ENCODE results near the gene HBP1.
"Not testable (repeated sequence)": the region's sequence is repeated elsewhere in the genome, so short reads cannot be mapped to it uniquely, and the experiment has no call there.

The HBP1 gene

DNA sequence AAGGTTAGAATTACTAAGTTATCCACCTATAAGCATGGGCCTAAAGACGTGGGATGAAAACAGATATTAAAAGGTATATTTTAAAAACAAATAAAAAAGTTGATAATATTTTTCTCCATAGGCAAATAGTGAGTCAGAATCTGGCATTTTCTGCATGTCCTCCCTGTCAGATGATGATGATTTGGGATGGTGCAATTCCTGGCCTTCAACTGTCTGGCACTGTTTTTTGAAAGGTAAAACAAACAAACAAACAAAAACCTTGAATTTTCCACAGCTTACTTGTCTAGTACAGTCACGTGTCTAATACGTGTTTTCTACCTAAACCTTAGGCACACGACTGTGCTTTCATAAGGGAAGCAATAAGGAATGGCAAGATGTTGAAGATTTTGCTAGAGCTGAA lies 17.4 kb downstream of the HBP1 start:
- no peak for DNase-seq

DNA sequence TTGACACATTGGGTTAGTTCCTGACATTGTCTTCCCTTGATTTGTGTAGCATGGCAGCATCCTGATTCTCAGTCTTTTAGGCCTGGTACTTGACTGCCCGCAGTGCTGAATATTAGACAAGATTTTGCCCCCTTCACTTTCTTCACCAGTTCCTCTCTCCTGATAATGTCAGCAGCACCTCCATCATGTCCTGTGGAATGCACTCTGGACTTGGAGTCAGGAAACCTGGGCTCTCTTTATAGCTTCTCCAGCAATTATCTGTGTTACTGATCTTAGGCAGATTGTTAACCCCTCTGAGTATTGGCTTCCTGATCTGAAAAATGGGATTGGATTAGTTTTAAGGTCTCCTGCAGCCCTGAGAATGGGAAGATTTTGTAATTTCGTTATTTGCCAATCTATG lies 19.0 kb downstream of the HBP1 start:
- no peak for DNase-seq

DNA sequence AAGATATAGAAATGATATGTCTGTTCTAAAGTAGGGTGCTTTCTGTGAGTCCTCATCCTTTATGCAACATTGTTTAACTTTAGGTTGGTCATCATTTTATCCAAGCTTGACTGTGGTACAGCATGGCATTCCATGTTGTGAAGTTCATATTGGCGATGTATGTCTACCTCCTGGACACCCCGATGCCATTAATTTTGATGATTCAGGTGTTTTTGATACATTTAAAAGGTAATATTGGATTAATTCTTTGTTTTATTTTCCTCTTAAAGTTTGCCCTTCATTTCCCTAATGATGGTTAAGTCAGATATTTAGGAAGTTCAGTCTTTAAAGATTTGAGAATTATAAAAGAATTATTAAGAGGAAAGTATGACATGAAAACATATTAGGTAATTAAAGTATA lies 21.3 kb downstream of the HBP1 start:
- no peak for DNase-seq

DNA sequence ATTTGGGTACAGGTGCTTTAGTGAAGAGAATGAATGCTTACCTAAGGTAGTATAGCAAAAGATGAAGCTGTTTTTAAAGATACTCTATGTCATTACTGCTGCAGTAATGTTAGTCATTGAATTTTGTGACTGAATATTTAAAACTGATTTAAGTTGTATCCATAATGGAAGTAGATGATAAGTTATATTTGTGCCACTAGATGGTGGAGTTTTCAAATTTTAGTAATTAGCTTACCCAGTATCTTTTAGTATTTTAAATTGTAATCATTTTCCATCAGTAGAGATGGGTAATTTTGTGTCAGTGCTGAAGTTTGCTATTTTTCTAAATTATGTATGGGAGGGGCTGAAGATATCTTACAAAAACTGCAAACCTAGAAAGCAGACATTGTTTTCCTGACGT lies 25.2 kb downstream of the HBP1 start:
- DNase-seq: no peak

DNA sequence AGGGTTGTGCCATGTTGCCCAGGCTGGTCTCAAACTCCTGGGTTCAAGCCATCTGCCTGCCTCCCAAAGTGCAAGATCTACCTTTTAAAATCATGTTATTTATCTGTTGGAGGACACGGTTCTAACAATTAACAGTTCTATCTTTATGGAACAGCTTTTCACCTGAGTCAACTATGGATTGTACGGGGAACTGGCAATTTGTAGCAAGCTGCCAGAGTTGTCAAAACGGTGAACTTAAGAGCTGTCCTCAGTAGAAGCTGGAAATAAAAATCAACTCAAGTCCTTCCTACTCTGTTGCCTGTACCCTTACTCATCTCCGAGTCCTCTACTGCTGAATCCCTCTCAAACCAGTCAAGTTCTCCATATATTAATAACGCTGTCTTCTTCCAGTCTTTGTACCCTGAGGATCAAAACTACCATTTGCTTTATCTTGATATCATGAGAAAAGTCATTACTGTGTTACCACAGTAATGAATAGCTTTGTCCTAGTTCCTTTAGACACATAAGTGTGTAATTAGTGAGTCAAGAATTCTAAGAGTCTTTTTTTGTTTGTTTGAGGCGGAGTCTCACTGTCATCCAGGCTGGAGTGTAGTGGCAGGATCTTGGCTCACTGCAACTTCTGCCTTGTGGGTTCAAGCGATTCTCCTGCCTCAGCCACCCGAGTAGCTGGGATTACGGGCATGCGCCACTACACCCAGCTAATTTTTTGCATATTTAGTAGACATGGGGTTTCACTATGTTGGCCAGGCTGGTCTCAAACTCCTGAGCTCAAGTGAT lies 28.2 kb downstream of the HBP1 start:
- no peak for DNase-seq

DNA sequence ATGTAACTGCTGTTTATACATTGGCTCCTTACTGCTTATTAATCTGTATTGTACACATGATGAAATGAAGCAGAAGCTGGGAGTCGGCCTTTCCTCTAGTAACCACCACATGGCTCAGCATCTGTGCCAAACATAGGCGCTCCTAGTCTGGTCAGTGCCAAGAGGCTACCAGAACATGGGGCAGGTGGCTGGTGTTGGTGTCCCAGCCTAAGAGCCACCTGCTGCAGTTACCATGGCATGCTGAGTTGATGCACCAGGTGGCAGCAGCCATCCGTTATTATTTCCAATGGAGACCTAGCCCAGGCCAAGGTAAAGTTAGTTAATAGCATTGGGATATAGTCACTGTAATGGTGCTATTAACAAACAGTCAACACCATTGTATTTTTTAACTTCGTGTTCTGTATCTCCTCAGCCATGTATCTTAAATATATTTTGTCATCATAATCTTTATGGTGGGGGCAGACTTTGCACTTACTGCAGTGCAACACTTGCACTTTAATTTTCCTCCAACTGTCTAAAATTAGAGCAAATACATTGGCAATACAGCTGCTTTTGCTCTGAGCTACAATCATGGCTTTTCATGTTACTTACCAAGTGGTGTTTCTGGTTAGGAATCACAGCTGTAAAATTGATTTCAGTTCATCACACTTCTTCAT lies 33.1 kb downstream of the HBP1 start:
- no peak for DNase-seq

DNA sequence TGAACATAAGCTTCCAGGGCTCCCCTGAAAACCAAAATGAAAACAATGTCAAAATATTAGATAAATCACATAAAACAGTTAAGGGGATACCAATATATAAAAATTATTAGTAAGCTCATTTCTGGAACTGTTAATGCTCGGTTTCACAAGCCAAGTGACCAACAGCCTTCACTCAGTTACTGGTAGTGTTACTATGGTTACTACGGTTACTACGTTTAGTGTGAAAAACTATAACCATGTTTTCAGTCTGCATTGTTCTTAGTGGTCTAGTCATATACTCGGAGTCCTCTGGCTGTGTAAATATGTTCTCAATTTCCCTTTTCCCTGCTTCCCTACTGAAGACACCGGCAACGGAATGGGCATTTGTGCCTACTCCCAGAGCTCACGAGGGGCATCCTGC lies 34.8 kb downstream of the HBP1 start:
- no peak for DNase-seq

DNA sequence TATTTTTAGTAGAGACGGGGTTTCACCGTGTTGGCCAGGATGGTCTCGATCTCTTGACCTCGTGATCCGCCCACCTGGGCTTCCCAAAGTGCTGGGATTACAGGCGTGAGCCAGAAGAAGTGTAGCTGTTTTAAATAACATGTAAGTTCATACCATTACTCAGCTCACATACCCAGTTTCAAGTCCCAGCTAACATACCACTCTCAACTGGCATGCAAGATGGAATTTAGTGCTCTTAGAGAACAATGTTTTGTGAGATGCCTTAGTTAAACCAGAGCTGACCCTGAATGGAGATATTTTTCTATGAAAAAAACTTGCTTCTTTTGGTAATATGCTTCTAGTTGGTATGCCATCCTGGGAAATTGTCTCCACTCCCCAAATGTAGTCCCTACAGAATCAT lies 37.3 kb downstream of the HBP1 start:
- DNase-seq: no peak

DNA sequence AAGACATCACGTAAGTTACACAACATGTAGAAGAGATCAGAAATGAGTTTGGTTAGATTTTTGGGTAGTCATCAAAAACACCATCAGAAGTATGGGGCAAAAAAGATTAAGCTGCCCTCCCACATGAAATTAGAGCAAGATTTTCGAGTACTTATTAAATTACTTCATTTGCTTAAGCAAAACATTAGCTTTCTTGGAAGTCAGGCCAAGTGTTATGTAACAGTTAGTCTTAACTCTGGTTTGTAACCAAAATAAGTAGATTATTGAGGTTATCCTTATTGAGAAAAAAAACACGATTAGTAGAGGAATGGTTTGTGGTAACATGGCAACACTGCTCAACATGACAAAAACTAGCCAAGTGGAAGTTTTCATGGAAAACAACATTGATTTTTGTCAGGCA lies 37.9 kb downstream of the HBP1 start:
- no peak for DNase-seq

DNA sequence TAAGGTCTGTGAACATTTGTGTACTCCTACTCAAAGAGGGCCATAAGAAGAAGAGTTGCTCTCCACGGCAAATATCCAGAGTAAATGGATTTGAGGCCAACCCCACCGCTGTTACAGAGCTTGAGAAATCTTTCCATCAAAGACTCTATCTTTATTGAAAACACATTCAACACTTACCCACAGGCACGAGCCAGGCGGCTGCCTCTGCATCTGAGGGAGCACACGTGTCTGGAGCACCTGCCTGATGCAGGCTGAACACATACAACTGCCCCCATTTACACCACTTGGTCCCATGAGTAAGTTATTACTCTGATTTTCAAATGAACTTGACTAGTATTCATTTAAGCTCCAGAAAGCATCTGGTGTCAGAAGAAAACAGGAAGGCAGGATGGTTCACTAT lies 38.7 kb downstream of the HBP1 start:
- DNase-seq: no peak

DNA sequence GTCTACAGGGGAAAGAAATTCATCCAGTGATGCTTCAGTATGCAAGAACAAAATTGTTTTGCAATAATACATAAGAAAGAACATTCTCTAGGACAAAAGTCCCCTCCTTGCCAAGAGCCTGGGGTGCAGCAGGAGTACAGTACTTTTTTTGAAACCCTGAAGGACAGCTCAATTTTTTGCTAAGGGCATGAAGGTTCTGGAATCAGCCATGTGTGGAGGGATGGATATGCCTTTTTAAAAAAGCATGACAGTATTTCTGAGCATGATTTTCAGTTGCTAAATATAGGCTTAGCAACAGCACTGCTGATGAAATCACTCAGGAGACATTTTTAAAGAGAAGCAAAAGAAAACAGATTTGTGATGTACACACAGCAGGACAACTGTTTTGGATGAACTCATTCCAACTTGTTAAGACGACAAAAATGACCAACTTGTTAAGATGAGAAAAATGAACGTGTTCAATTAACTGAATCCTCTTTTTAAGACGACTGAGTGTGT lies 39.3 kb downstream of the HBP1 start:
- DNase-seq: no peak

DNA sequence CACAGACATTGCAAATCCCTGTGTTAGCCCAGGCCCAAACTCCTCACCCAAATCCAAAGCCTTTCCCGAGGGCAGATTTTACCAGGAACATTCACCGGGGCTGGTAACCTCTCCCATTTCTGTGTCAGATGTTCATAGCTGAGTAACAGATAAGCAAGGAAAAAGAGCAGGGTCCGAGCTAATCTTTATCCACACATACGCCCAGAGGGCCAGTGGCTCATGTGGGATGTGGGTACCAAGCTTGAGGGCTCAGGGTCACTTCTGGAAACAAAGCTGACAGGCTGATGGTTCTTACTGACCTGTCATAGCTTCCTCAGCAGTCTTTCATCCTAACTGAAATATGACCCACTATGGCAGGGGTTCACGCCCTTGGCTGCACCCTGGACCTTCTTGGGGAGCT lies 39.8 kb downstream of the HBP1 start:
- DNase-seq: no peak

DNA sequence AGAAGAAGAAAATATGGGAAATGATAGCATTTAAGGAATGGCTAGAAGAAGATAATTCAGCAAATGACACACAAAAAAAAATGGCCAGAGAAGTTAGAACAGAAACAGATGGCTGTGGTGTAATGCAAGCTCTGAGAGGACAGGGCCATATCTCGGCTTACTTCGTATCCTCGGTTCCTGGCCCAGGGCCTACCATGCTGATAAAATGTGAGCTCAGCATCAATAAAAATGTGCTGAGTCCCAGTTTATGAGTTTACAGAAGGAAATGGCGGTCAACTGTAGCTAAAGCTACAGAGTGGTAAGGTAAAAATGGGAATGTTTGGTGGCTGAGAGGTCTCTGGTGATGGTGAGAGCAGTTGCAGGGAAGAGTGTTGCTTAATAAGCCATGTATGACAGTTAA lies 40.8 kb downstream of the HBP1 start:
- no peak for DNase-seq

DNA sequence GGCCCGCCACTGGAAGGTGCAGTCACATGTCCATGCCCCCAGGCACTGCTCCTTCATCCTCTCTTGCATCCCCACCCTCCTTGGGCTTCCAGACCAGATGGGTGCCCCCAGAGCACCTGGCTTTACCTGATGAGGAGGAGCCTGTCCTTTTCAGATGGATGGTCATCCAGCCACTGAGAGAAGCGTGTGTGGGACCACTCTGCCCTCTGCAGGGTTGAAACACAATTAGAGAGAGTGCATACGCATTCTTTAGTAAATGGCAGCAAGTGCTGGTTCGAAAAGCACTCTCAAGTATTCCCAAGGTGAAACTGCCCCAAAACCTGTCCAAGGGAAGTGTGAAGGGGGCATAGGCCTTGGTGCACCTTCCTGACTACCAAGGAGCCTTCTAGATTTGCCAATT lies 41.6 kb downstream of the HBP1 start:
- DNase-seq: no peak

DNA sequence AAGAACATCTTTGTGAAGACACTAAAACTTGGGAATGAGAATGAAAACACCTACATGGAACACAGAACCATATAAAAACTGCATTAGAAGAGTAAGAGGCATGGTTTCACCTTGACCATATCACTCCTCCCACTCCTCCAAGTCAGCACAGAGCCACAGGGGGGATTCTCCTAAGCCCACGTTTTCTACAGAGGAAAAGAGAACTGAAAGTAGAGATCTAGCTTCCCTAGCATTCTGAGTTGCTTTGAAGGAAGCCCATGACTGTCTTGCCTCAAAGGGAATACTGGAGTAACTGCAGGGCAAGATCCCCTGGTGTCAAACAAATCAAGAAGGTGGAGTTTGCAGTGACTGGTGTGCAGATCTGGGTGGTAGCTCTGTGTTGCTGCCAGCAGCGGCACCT lies 43.9 kb downstream of the HBP1 start:
- no peak for DNase-seq

DNA sequence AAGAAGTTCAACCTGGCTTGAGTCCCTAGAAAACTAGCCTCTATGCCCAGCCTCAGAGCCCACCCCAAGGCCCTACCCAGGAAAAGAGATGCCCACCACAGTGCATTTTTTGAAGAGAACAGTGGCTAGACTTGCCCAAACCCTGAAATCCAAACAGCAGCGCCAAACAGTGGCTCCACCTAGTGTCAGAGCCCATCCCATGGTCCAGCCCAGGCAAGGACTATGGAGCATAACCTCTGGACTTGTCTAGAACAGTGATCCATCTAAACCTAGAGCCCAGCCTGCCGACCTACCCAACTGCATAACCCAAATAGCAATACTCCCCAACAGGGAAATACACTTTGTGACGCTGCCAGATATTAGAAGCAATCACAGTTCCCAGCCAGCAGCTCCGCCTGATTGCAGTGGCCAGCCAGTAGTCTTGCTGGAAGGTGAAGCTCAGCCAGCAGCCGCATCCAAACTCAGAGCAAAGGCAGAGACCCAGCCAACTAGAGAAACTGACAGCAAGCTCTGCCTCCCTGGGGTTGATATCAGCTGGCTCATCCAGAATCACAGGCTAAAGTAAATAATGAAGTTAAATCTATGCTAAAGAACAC lies 44.5 kb downstream of the HBP1 start:
- no peak for DNase-seq

DNA sequence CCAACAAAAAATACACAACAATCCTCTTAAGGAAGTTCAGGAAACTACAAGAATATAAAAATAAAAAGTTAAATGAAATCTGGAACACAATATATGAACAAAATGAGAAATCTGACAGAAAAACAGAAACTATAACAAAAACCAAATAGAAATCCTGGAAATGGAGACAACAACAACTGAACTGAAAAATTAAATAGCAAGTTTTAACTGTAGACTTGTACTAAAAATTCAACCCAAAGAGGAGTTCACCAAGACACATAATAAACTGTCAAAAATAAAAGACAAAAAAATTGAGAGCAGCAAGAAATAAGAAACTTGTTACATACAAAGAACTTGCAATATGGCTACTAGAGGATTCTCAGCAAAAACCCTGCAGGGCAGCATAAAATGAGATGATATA lies 45.1 kb downstream of the HBP1 start:
- DNase-seq: no peak

DNA sequence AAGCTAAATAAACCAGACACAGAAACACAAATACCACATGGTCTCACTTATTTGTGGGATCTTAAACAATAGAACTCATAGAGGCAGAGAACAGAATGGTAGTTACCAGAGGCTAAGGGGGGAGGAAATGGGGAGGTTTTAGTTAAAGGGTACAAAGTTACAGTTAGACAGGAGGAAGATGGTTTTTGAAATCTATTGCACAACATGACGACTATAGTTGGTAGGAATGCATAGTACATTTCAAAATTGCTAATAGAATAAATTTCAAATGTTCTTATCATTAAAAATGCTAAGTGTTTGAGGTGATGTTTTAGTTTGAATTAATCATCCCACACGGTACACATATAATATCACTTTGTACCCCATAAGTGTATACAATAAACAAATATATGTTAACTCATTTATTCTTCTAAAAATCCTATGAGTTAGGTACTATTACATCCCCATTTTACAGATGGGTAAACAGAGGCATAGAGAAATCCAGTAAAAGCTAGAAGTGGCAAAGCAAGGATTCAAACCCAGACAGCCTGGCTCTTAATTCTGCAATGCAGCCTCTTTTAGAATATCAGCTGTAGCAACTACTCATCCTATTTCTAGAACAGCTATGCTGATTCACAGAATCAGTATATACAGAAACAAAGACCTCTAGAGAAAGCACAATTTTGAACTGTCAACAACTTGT lies 50.9 kb downstream of the HBP1 start:
- DNase-seq: no peak

DNA sequence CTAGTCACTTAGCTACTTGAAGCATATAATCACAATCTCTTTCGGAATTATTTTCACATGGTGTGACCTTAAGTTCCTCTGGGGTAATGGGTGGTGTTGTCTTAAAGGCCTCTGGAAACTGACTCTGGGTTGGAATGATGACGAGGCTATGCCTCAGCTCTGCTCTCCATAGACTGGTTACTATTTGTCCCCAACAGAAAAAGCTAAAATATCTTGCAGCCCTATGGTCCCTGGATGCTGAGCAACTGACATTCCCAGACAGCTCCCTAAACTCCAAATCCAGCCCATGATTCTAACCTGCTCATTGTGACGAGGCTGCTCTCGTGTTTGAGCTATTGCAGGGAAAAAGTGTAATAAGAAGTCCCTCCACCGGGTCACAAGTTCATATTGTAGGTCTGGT lies 51.6 kb downstream of the HBP1 start:
- DNase-seq: no peak

DNA sequence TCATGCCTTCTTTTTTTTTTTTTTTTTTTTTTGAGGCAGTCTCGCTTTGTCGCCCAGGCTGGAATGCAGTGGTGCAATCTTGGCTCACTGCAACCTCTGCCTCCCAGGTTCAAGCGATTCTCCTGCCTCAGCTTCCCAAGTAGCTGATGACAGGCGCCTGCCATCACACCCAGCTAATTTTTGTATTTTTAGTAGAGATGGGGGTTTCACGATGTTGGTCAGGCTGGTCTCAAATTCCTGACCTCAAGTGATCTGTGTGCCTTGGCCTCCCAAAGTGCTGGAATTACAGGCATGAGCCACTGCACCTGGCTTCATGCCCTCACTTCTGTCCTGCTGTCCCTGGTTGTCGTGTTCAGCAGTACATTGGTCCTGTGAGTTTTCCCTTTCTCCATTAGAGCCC lies 52.0 kb downstream of the HBP1 start:
- not testable (repeated sequence) for DNase-seq

DNA sequence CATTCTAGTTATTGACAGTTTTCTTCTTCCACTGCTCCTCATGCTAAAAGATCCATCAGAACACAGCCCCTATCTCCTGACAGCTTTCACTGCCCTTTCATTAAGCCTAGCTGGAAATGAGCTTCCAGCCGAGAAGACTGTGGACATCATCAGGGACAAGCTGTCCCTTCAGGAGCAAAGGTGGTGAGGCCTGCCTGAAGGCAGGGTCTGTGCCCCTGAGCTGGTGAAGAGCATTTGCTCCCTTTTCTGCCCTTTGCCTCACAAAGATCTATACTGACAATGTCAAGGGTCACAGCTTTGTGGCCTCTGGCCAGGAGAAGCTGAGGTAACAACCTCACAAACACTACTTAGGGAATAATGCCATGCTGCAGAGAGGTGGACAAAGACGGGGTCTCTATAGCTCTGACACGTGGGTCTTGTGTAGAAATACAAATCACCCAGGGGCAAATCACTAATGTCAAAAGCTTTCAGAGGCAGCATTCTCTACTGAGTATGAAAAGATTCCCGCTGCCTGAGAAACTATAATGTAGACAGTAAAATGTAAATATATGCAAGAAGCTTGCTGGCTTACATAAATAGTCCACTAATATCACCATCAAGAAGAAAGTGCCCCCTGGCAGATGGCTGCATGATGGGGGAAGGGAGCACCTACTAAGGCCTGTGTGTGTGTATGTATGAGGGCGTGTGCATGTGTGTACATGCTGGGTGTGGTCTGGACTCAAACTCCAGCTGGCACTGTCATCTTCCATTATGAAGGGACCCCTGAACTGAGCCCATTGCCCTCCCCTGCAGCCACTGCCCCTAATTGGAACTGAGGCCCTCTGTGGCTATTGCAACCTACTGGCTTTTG lies 55.8 kb downstream of the HBP1 start:
- no peak for DNase-seq

DNA sequence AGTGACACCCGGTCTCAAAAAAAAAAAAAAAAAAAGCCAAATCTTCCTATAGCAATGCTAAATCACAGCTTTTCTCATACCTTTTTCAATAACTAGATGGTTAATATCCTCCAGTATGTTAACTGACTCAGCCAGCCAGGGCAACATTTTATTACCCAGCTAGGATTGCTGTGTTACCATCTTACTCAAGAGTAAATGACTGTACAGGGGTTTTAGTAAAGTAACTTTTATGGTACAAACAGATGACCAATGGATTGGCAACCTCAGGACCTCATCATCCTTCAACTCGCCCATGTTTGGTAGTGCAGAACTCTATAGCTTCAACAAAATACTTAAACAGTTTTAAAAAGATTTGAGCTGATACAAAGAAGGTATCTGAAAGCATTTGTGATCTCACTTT lies 59.5 kb downstream of the HBP1 start:
- DNase-seq: no peak

DNA sequence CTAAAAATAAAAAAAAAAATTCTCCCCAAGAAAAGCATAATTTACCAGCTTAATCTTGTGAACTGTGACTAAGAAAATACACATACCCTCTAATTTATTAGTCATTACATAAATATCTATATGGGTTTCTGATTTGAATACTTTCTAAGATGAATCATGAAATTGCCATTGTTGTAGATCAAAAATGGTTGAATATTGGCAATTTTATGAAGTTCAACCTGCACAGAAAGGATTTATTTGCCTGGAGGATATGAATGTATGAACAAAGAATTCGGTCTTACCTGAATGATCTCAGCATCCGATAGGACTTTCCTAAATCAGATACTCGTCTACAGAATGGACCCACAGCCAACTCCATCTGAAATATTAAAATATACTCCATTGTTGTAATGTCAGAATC lies 61.5 kb downstream of the HBP1 start:
- no peak for DNase-seq

Measured in GDM1 (cell line).